HEK293T (cell line): ENCODE results near the gene CCDC68.

Experiments
- CTCF ChIA-PET: fragments of 350-600 bp; formaldehyde crosslinking; extraction: SDS; loops from one replicate; lab custom pipeline; 2021; ENCODE audit warnings: antibody characterized with exemption, inconsistent platforms; lab: Yijun Ruan, JAX
- POLR2A ChIA-PET: fragments of 350-600 bp; formaldehyde crosslinking; extraction: SDS; loops from one replicate; lab custom pipeline; 2020; ENCODE audit warnings: antibody characterized with exemption, inconsistent platforms; lab: Yijun Ruan, JAX
- DNase-seq: peaks from one replicate; pipeline ENCODE4 v3.0.0; 2012; ENCODE audit warnings: mixed read lengths; ENCODE audit errors: extremely low spot score
- ARNT ChIP-seq: fragments of 450-650 bp; IDR thresholded peaks from 2 replicates; pipeline ENCODE4 v1.6.1; 2017; ENCODE audit warnings: mild to moderate bottlenecking
- BHLHE40 ChIP-seq: fragments of 450-650 bp; IDR thresholded peaks from 2 replicates; pipeline ENCODE4 v1.6.1; 2016; ENCODE audit warnings: mild to moderate bottlenecking, moderate library complexity, borderline replicate concordance
- CTBP1 ChIP-seq: fragments of 450-650 bp; IDR thresholded peaks from 2 replicates; pipeline ENCODE4 v1.6.1; 2016; ENCODE audit warnings: borderline replicate concordance
- ELF4 ChIP-seq: fragments of 450-650 bp; IDR thresholded peaks from 2 replicates; pipeline ENCODE4 v1.6.1; 2017; ENCODE audit warnings: antibody characterized with exemption
- FOXA1 ChIP-seq: fragments of 450-650 bp; IDR thresholded peaks from 2 replicates; pipeline ENCODE4 v1.6.1; 2016; ENCODE audit warnings: mild to moderate bottlenecking
- FOXK2 ChIP-seq: fragments of 450-650 bp; IDR thresholded peaks from 2 replicates; pipeline ENCODE4 v1.6.1; 2016; ENCODE audit warnings: mild to moderate bottlenecking
- FOXM1 ChIP-seq: fragments of 450-650 bp; IDR thresholded peaks from 2 replicates; pipeline ENCODE4 v1.6.1; 2017; ENCODE audit warnings: mild to moderate bottlenecking, borderline replicate concordance
- HDGF ChIP-seq: fragments of 450-650 bp; IDR thresholded peaks from 2 replicates; pipeline ENCODE4 v1.6.1; 2017; ENCODE audit warnings: antibody characterized with exemption, borderline replicate concordance
- L3MBTL2 ChIP-seq: fragments of 450-650 bp; conservative IDR thresholded peaks from 2 replicates; pipeline ENCODE4 v1.6.1; 2016; ENCODE audit warnings: mild to moderate bottlenecking
- LEF1 ChIP-seq: fragments of 450-650 bp; IDR thresholded peaks from 2 replicates; pipeline ENCODE4 v1.6.1; 2017; ENCODE audit warnings: mild to moderate bottlenecking, borderline replicate concordance
- NFRKB ChIP-seq: fragments of 450-650 bp; IDR thresholded peaks from 2 replicates; pipeline ENCODE4 v1.6.1; 2016; ENCODE audit warnings: mild to moderate bottlenecking, moderate library complexity
- SP1 ChIP-seq: fragments of 450-650 bp; IDR thresholded peaks from 2 replicates; pipeline ENCODE4 v1.6.1; 2017
- SUZ12 ChIP-seq: fragments of 450-650 bp; IDR thresholded peaks from 2 replicates; pipeline ENCODE4 v1.6.1; 2016; ENCODE audit warnings: mild to moderate bottlenecking
- TARDBP ChIP-seq: fragments of 450-650 bp; IDR thresholded peaks from 2 replicates; pipeline ENCODE4 v1.6.1; 2016
- ZNF384 ChIP-seq: fragments of 450-650 bp; IDR thresholded peaks from 2 replicates; pipeline ENCODE4 v1.6.1; 2016
- TF ChIP-seq, protein P1 (sequence below): fragments of 450-650 bp; IDR thresholded peaks from 2 replicates; pipeline ENCODE4 v1.6.1; 2016

CCDC68 gene

DNA sequence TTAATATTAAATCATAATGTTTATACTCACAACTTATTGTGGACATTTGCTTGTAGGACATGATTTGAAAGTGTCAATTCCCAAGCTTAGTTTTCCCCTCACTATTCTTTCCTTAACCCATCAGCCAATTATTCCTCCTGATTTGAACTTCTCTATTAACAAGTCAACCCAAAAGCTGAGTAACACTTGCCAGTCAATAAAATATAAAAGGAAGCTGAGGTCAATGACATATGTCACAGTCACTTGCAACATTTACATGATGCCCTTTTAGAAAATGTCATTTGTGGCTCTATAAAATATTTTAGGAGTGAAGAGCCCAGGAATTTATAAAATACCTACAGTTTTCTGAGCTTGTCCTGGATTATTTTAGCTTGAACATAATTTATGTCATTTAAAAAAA, 7.2 kb downstream of the CCDC68 start:
- no peak for TF ChIP-seq ELF4
- TF ChIP-seq BHLHE40, result no peak
- no peak for TF ChIP-seq SP1
- no peak for TF ChIP-seq FOXK2
- TF ChIP-seq FOXM1, result no peak
- TF ChIP-seq CTBP1, result no peak
- no peak for TF ChIP-seq L3MBTL2
- TF ChIP-seq TARDBP, result no peak
- no peak for TF ChIP-seq LEF1
- TF ChIP-seq, protein P1, sequence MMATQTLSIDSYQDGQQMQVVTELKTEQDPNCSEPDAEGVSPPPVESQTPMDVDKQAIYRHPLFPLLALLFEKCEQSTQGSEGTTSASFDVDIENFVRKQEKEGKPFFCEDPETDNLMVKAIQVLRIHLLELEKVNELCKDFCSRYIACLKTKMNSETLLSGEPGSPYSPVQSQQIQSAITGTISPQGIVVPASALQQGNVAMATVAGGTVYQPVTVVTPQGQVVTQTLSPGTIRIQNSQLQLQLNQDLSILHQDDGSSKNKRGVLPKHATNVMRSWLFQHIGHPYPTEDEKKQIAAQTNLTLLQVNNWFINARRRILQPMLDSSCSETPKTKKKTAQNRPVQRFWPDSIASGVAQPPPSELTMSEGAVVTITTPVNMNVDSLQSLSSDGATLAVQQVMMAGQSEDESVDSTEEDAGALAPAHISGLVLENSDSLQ, result no peak
- no peak for DNase-seq
- CTCF ChIA-PET, result no interaction called here
- POLR2A ChIA-PET, result no interaction called here

- ChIA-PET POLR2A (no interaction called here), CTCF (no interaction called here)
- no peak for DNase-seq
- TF ChIP-seq ELF4, result no peak
- TF ChIP-seq ZNF384, result no peak
- TF ChIP-seq FOXA1, result no peak
- no peak for TF ChIP-seq FOXM1
- no peak for TF ChIP-seq CTBP1
- TF ChIP-seq FOXK2, result no peak
- TF ChIP-seq, protein P1, result no peak
- TF ChIP-seq TARDBP, result no peak
- TF ChIP-seq ARNT, result no peak
- no peak for TF ChIP-seq BHLHE40
- no peak for TF ChIP-seq SP1
- no peak for TF ChIP-seq LEF1
- no peak for TF ChIP-seq HDGF
- TF ChIP-seq SUZ12, result no peak
- TF ChIP-seq L3MBTL2, result no peak
- no peak for TF ChIP-seq NFRKB
These were observed 9.0 kb downstream of the CCDC68 start for GRCh38 chr18:54950221-54950620.

- no peak for DNase-seq
- ChIA-PET CTCF (no interaction called here), POLR2A (no interaction called here)
- TF ChIP-seq TARDBP (no peak), LEF1 (no peak), ELF4 (no peak), HDGF (no peak), SP1 (no peak), FOXM1 (no peak), L3MBTL2 (no peak), CTBP1 (no peak), BHLHE40 (no peak), ZNF384 (no peak), SUZ12 (no peak), ARNT (no peak), FOXK2 (no peak), NFRKB (no peak), FOXA1 (no peak)
- TF ChIP-seq, protein P1, result no peak
These were observed 9.7 kb downstream of the CCDC68 start for GRCh38 chr18:54949588-54949987.

DNA sequence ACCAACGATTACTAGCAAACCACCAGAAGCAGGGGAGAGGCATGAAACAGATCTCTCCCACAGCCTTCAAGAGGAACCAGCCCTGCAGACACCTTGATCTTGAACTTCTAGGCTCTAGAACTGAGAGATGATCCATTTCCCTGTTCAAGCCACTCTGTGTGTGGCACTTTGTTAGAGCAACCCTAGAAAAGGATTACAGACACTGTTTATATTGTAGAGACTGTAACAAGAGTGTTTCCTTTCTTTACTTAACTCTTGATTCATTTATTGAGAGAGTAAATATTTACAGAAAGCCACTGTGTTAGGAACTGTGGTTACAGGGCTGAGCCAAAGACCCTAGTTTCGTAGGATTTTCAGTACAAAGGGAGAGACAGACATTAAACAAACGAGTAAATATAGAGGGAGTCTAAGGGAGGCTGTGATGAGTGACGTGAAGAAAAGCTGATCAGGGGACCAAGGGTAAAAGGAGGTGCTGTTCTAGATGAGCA, 10.9 kb downstream of the CCDC68 start:
- ChIA-PET POLR2A (no interaction called here), CTCF (no interaction called here)
- TF ChIP-seq TARDBP (no peak), ZNF384 (no peak), ARNT (no peak), NFRKB (no peak), SP1 (no peak), ELF4 (no peak), LEF1 (no peak), FOXK2 (no peak), BHLHE40 (no peak), HDGF (no peak), L3MBTL2 (no peak), FOXM1 (no peak)
- TF ChIP-seq, protein P1, result no peak
- DNase-seq, result no peak

- DNase-seq, result no peak
- ChIA-PET CTCF (no interaction called here), POLR2A (no interaction called here)
- TF ChIP-seq NFRKB, result no peak
- no peak for TF ChIP-seq CTBP1
- no peak for TF ChIP-seq FOXA1
- TF ChIP-seq LEF1, result no peak
- no peak for TF ChIP-seq SUZ12
- TF ChIP-seq HDGF, result no peak
- TF ChIP-seq ZNF384, result no peak
- TF ChIP-seq ELF4, result no peak
- no peak for TF ChIP-seq FOXK2
- TF ChIP-seq, protein P1, result no peak
- no peak for TF ChIP-seq FOXM1
- no peak for TF ChIP-seq SP1
These were observed 12.2 kb downstream of the CCDC68 start for GRCh38 chr18:54947091-54947490.
